Hippocampal formation (tissue), 2 donors: ENCODE results near the gene OPA1.

Source experiments
- DNase-seq, 2 donors: peaks; one replicate each; lab custom pipeline; 2025; lab: John Stamatoyannopoulos, UW

The OPA1 gene

DNA sequence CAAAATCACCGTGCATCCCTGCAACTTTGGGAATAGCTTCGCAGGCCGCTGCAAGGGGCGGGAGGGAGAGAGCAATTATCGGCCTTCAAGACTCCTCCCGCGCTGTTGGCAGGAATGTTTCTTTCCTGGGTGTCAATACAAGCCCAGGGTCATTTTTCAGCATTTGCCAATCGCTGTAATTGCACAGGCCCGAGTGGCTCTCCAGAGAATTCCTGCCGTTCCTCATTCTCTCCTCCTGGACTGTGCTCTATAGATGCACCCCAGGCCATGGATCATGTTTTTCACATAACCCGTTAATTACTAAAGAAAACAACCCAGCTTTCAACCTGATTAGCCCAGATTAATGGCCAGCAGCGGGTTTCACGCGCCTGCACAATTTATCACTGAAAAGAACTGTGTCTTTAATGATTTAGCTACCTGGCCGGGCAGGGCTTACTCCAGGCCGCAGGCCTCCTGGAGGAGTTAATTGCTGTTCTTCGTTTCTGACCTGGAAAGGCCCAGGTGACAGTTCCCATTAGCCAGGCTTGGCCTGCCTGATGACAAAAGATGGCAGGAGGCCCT is 144.3 kb downstream of the OPA1 start:
- DNase-seq = no peak

DNA sequence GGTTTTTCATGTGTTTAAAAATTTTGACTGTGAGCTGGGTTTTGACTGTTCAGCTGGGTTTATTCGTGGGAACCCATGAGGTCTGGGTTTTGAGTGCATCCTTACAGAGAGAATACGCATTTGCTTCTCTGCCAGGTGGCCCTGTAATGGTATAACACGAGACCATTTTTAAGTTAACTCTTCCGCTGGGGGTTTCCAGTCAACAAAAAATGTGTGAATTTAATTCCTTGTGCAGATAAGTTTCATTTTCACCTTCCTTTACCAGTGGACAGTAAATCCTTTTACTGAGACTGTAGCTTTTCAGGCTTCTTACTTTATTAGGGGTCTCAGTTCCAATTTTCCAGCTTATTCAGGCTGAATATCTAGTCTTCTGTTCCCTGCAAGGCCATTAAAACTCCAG is 149.6 kb downstream of the OPA1 start:
- DNase-seq = no peak

GRCh38 chr3:193743702-193744047 is 150.7 kb downstream of the OPA1 start:
- DNase-seq = no peak

DNA sequence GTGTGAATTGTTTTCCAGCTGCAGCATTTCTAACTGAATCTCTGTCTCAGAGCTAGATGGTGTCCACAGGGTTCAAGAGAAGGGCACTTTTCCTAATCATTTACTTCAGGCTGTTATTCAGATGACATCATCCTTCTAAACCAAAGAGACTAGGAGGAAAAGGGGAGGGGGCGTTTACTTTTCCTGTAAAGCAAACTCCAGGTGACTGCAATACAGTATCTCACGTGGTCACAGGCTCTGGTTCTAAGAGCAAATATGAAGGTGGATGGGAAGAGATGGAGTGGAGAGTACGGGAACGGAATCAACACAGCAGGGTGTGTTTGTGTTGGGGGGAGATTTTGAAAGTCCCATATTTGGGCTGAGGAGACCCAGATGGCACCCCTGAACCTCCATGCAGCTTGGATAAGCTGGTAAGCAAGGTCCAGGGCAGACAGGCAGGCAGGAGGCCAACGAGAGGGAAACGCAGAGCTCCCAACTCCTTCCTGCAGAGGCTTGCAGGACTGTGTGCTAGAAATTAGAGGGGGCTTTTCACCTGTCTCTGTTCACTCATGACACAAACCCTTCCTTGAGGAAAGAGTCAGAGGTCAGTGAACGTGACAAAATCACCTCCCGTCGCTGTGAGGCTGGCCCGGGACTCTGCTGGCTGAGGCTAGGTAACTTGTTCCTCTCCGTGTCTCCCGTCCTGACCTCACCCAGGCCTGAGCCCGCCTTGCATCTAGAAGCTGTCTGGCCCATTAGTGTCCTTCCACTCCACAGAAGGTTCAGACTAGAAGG is 151.2 kb downstream of the OPA1 start:
- DNase-seq = no peak

- DNase-seq = no peak
Observed at GRCh38 chr3:193744822-193745684, 152.0 kb downstream of the OPA1 start.

- no peak for DNase-seq
Observed at GRCh38 chr3:193746832-193747231, 153.8 kb downstream of the OPA1 start.
